Measurements from ENCODE around the gene GEMIN5. TPM values are rescaled to one million over a fixed set of nuclear protein-coding genes. Genes with fewer than 3 reads are reported as not detected.

The GEMIN5 gene
- total and polyA plus RNA-seq, 4 experiments from 2014 or later, result 3.3 to 19.1 (median 13.7) TPM

- Mint-ChIP-seq H3K27ac (peak overlapping the region in 2 of 7 donors; percentile 5 to 75), H3K4me1 (peaks cover 21 to 39% (median 28%) of the 10 kb centered on the region in 4 donors), H3K4me3 (no peak overlapping the region), H3K36me3 (peaks cover 53 to 64% of the 10 kb centered on the region in 2 donors), H3K27me3 (no peaks in the 10 kb centered on the region), H3K9me3 (no peaks in the 10 kb centered on the region)
- H3K4me3 ChIP-seq (ENCODE audit: low read length in 2 of 2), result no peak overlapping the region
- no peak overlapping the region for H3K27ac ChIP-seq (ENCODE audit: low read depth, low read length)
- no peaks in the 10 kb centered on the region for H3K27me3 ChIP-seq (ENCODE audit: insufficient read depth, low read length)
- H3K9me3 ChIP-seq (ENCODE audit: control insufficient read depth in 1 of 2, low read length in 2 of 2), result no peaks in the 10 kb centered on the region
- CTCF ChIA-PET (ENCODE audit: partially characterized antibody), result interaction anchor here (0.9 to 3.4 kb wide), 2 partner anchors 19 to 216 kb away, joined by 3 to 20 read pairs; no protein-coding TSS in a partner anchor
- H3K4me1 ChIP-seq (ENCODE audit: insufficient read depth, low read length), result peaks cover 16% of the 10 kb centered on the region
- peaks cover 47% of the 10 kb centered on the region for H3K36me3 ChIP-seq (ENCODE audit: insufficient read depth, low read length)
- intact Hi-C loops (cut with micrococcal nuclease), result no loop called here
- POLR2A ChIA-PET (ENCODE audit: partially characterized antibody), result no interaction called here
- no peak for DNase-seq
Measured at GRCh38 chr5:154866841-154867240, 71.2 kb downstream of the GEMIN5 start.

DNA sequence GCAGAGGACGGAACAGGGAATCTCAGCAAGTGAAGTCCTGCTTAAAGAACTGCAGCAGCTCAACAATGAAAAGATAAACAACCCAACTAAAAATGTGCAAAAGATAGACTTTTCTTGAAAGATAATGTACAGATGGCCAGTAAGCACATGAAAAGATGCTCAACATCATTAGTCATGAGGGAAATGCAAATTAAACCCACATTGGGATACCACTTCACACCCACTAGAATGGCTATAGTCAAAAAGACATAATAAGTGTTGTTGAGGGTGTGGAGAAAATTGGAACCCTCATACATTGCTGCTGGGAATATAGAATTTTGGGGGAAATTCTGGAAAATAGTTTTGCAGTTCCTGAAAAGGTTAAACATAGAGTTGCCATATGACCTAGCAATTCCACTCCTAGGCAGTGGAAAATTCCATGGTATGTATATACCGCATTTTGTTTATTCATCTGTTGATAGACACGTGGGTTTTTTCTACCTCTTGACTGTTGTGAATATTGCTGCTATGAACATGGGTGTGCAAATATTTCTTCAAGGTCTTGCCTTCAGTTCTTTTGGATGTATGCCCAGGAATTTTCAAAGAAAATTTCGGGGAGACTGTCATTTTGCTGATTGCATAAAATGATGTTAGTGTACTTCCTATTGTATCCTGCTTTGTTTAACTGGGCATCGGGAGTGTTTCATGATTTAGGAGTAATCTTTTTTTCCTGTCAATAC is 72.4 kb downstream of the GEMIN5 start:
- H3K36me3 ChIP-seq (ENCODE audit: insufficient read depth, low read length), result peaks cover 37% of the 10 kb centered on the region
- POLR2A ChIA-PET (ENCODE audit: partially characterized antibody), result no interaction called here
- H3K4me3 Mint-ChIP-seq, result no peak overlapping the region
- intact Hi-C loops (cut with micrococcal nuclease), result no loop called here
- peaks cover 47 to 59% of the 10 kb centered on the region in 2 donors for H3K36me3 Mint-ChIP-seq
- H3K27me3 Mint-ChIP-seq, result no peaks in the 10 kb centered on the region
- H3K27ac Mint-ChIP-seq, result peak overlapping the region in 5 of 7 donors; percentile 6 to 46 (median 29)
- no peaks in the 10 kb centered on the region for H3K9me3 ChIP-seq (ENCODE audit: control insufficient read depth in 1 of 2, low read length in 2 of 2)
- DNase-seq, result no peak
- H3K9me3 Mint-ChIP-seq, result no peaks in the 10 kb centered on the region
- H3K4me1 Mint-ChIP-seq, result peaks cover 28 to 50% (median 38%) of the 10 kb centered on the region in 4 donors
- CTCF ChIA-PET (ENCODE audit: partially characterized antibody), result no interaction called here
- no peak overlapping the region for H3K27ac ChIP-seq (ENCODE audit: low read depth, low read length)
- peaks cover 28% of the 10 kb centered on the region for H3K4me1 ChIP-seq (ENCODE audit: insufficient read depth, low read length)
- no peak overlapping the region for H3K4me3 ChIP-seq (ENCODE audit: low read length in 2 of 2)
- no peaks in the 10 kb centered on the region for H3K27me3 ChIP-seq (ENCODE audit: insufficient read depth, low read length)

GRCh38 chr5:154863291-154864080 is 74.5 kb downstream of the GEMIN5 start:
- peaks cover 29% of the 10 kb centered on the region for H3K36me3 ChIP-seq (ENCODE audit: insufficient read depth, low read length)
- H3K27ac ChIP-seq (ENCODE audit: low read depth, low read length), result no peak overlapping the region
- H3K9me3 Mint-ChIP-seq, result no peaks in the 10 kb centered on the region
- peaks cover 36 to 70% (median 47%) of the 10 kb centered on the region in 4 donors for H3K4me1 Mint-ChIP-seq
- H3K27me3 ChIP-seq (ENCODE audit: insufficient read depth, low read length), result no peaks in the 10 kb centered on the region
- intact Hi-C loops (cut with micrococcal nuclease), result no loop called here
- H3K4me1 ChIP-seq (ENCODE audit: insufficient read depth, low read length), result peaks cover 38% of the 10 kb centered on the region
- POLR2A ChIA-PET (ENCODE audit: partially characterized antibody), result interaction anchor here (0.8 kb wide), 1 partner anchor 106 kb away, joined by 3 read pairs; no protein-coding TSS in a partner anchor
- H3K4me3 Mint-ChIP-seq, result peak overlapping the region in 2 of 8 donors; percentile 51 to 52
- H3K27me3 Mint-ChIP-seq, result no peaks in the 10 kb centered on the region
- H3K9me3 ChIP-seq (ENCODE audit: control insufficient read depth in 1 of 2, low read length in 2 of 2), result no peaks in the 10 kb centered on the region
- no peak for DNase-seq
- no peak overlapping the region for H3K4me3 ChIP-seq (ENCODE audit: low read length in 2 of 2)
- CTCF ChIA-PET (ENCODE audit: partially characterized antibody), result interaction anchor here (1.3 to 2.1 kb wide), 2 partner anchors 13 to 213 kb away, joined by 3 to 5 read pairs; no protein-coding TSS in a partner anchor
- H3K36me3 Mint-ChIP-seq, result peaks cover 41 to 60% of the 10 kb centered on the region in 2 donors
- peak overlapping the region in 4 of 7 donors; percentile 23 to 77 (median 66) for H3K27ac Mint-ChIP-seq

GRCh38 chr5:154862766-154863165 is 75.2 kb downstream of the GEMIN5 start:
- Mint-ChIP-seq H3K4me3 (peak overlapping the region in 7 of 8 donors; percentile 29 to 70 (median 55)), H3K9me3 (no peaks in the 10 kb centered on the region), H3K27ac (peak overlapping the region; percentile 26 to 90 (median 72)), H3K27me3 (no peaks in the 10 kb centered on the region), H3K4me1 (peaks cover 35 to 74% (median 47%) of the 10 kb centered on the region in 4 donors), H3K36me3 (peaks cover 39 to 62% of the 10 kb centered on the region in 2 donors)
- Histone ChIP-seq H3K4me1 (ENCODE audit: insufficient read depth, low read length) (peaks cover 38% of the 10 kb centered on the region), H3K36me3 (ENCODE audit: insufficient read depth, low read length) (peaks cover 26% of the 10 kb centered on the region), H3K4me3 (ENCODE audit: low read length in 2 of 2) (no peak overlapping the region), H3K9me3 (ENCODE audit: control insufficient read depth in 1 of 2, low read length in 2 of 2) (no peaks in the 10 kb centered on the region), H3K27ac (ENCODE audit: low read depth, low read length) (no peak overlapping the region), H3K27me3 (ENCODE audit: insufficient read depth, low read length) (no peaks in the 10 kb centered on the region)
- POLR2A ChIA-PET (ENCODE audit: partially characterized antibody), result interaction anchor here (0.8 kb wide), 1 partner anchor 106 kb away, joined by 3 read pairs; no protein-coding TSS in a partner anchor
- DNase-seq, result no peak
- CTCF ChIA-PET (ENCODE audit: partially characterized antibody), result interaction anchor here (1.3 to 2.1 kb wide), 2 partner anchors 14 to 212 kb away, joined by 3 to 5 read pairs; no protein-coding TSS in a partner anchor
- intact Hi-C loops (cut with micrococcal nuclease), result no loop called here

GRCh38 chr5:154861946-154862345 is 76.1 kb downstream of the GEMIN5 start:
- Mint-ChIP-seq H3K27me3 (no peaks in the 10 kb centered on the region), H3K9me3 (no peaks in the 10 kb centered on the region), H3K27ac (peak overlapping the region in 5 of 7 donors; percentile 72 to 98 (median 83)), H3K4me3 (peak overlapping the region in 6 of 8 donors; percentile 38 to 91 (median 60)), H3K4me1 (peaks cover 35 to 70% (median 49%) of the 10 kb centered on the region in 4 donors), H3K36me3 (peaks cover 34 to 59% of the 10 kb centered on the region in 2 donors)
- no peak overlapping the region for H3K4me3 ChIP-seq (ENCODE audit: low read length in 2 of 2)
- intact Hi-C loops (cut with micrococcal nuclease), result no loop called here
- DNase-seq, result no peak
- ChIA-PET POLR2A (ENCODE audit: partially characterized antibody) (no interaction called here), CTCF (ENCODE audit: partially characterized antibody) (no interaction called here)
- no peaks in the 10 kb centered on the region for H3K27me3 ChIP-seq (ENCODE audit: insufficient read depth, low read length)
- H3K9me3 ChIP-seq (ENCODE audit: control insufficient read depth in 1 of 2, low read length in 2 of 2), result no peaks in the 10 kb centered on the region
- H3K4me1 ChIP-seq (ENCODE audit: insufficient read depth, low read length), result peaks cover 42% of the 10 kb centered on the region
- no peak overlapping the region for H3K27ac ChIP-seq (ENCODE audit: low read depth, low read length)
- H3K36me3 ChIP-seq (ENCODE audit: insufficient read depth, low read length), result peaks cover 24% of the 10 kb centered on the region

- ChIA-PET POLR2A (ENCODE audit: partially characterized antibody) (interaction anchor here (1.5 to 2.0 kb wide), 4 partner anchors 31 to 107 kb away, joined by 5 to 13 read pairs (median 6); partner anchors contain the start of gene GEMIN5), CTCF (ENCODE audit: partially characterized antibody) (interaction anchor here (0.9 to 2.0 kb wide), 2 partner anchors 8 to 26 kb away, joined by 3 to 11 read pairs; no protein-coding TSS in a partner anchor)
- H3K27me3 Mint-ChIP-seq, result no peaks in the 10 kb centered on the region
- Histone ChIP-seq H3K27me3 (ENCODE audit: insufficient read depth, low read length) (no peaks in the 10 kb centered on the region), H3K4me1 (ENCODE audit: insufficient read depth, low read length) (peaks cover 44% of the 10 kb centered on the region), H3K36me3 (ENCODE audit: insufficient read depth, low read length) (peaks cover 12% of the 10 kb centered on the region), H3K4me3 (ENCODE audit: low read length in 2 of 2) (peak overlapping the region in 1 of 2 donors; percentile 78), H3K27ac (ENCODE audit: low read depth, low read length) (peak overlapping the region; percentile 94), H3K9me3 (ENCODE audit: control insufficient read depth in 1 of 2, low read length in 2 of 2) (no peaks in the 10 kb centered on the region)
- no peak for DNase-seq
- peaks cover 34 to 70% (median 48%) of the 10 kb centered on the region in 4 donors for H3K4me1 Mint-ChIP-seq
- intact Hi-C loops (cut with micrococcal nuclease), result no loop called here
- H3K36me3 Mint-ChIP-seq, result peaks cover 28 to 50% of the 10 kb centered on the region in 2 donors
- H3K27ac Mint-ChIP-seq, result peak overlapping the region; percentile 83 to 99 (median 93)
- H3K4me3 Mint-ChIP-seq, result peak overlapping the region; percentile 89 to 97 (median 91)
- no peaks in the 10 kb centered on the region for H3K9me3 Mint-ChIP-seq
Measured at GRCh38 chr5:154860765-154861164, 77.2 kb downstream of the GEMIN5 start.

Data from CD4-positive, alpha-beta memory T cell (primary cell).